Measurements from ENCODE around the gene PPY.

The PPY gene, protein sequence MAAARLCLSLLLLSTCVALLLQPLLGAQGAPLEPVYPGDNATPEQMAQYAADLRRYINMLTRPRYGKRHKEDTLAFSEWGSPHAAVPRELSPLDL

GRCh38 chr17:43942051-43942685 is at the start of gene PPY:
Gene PPY, minus strand, starts transcription at chr17:43942476. Its CDS starts 822 bp downstream, at chr17:43941654.
- H3K27me3 ChIP-seq (ENCODE audit: insufficient read depth, low read length) = peaks cover 4% of the 10 kb centered on the region
- H3K4me3 ChIP-seq (ENCODE audit: low read length) = no peak within 1 kb of the TSS
- no peak within 1 kb of the TSS for H2AFZ ChIP-seq (ENCODE audit: low read depth, low read length)
- H3K9me3 ChIP-seq (ENCODE audit: low read length) = no peaks in the 10 kb centered on the region
- peaks cover 31% of the 10 kb centered on the region for H3K4me1 ChIP-seq (ENCODE audit: insufficient read depth, low read length)
- no peaks in the 10 kb centered on the region for H3K36me3 ChIP-seq (ENCODE audit: insufficient read depth, low read length)

DNA sequence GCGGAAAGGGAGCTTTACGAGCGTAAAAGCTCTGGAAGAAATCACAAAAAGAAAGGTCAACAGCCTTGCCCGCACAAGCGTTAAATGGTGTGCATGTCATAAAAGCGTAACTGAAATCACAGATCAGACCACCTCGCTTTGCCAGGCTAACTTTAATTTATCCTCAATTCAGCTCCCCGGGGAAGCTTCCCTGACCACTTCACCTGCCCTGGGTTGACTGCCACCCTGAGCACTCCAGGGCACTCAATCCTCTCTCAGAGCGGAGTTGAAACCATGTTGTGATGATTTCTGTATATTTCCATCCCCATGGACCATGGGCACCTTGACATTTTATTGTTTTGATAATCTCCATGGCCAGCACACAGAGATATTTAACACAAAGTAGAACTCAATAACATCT is 46.0 kb upstream of the PPY start:
- H3K4me1 ChIP-seq (ENCODE audit: insufficient read depth, low read length) = no peaks in the 10 kb centered on the region
- H3K9me3 ChIP-seq (ENCODE audit: low read length) = no peaks in the 10 kb centered on the region
- H3K27me3 ChIP-seq (ENCODE audit: insufficient read depth, low read length) = peaks cover 32% of the 10 kb centered on the region
- no peak overlapping the region for H2AFZ ChIP-seq (ENCODE audit: low read depth, low read length)
- no peaks in the 10 kb centered on the region for H3K36me3 ChIP-seq (ENCODE audit: insufficient read depth, low read length)
- no peak overlapping the region for H3K4me3 ChIP-seq (ENCODE audit: low read length)

DNA sequence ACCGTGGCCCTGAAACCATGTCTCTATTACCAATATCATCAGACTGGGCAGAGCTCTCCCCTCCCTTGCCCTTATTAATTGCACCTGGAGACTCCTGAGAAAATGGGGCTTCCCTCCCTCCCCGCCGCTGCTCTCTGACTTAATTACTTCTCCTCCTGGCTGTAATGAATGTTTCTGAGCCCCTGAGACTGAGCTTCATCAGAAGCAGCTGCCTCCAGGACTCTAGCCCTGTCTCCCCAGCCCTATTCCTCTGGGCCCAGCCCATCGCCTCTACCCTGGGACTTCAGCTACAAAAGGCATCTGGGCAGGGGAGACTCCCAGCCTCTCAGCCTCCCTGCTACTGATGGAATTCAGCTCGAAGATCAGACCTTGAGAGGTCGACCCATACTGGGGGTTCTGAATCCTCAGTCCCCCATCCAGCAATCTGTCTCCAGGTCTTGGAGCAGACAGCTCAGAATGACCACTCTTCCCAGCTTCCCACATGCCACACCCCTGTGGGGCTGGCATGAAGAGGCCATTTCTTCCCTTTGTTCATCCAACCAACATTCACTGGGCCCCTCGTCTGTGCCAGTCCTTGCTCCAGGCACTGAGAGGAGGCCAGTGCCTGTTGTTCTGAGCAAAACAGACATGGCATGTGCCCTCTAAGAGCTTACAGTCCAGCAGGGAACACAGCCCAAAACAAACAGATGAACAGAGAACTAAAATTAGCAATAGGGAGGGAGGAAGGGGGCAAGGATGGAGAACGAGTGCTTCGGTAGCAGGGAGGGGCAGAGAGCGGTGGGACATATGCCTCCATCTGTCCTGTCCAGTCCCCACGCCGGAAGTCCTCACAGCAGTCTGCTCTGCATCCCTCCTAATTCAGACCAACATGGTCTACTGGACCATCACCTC is 45.1 kb upstream of the PPY start:
- Histone ChIP-seq H3K4me1 (ENCODE audit: insufficient read depth, low read length) (no peaks in the 10 kb centered on the region), H3K4me3 (ENCODE audit: low read length) (no peak overlapping the region), H3K36me3 (ENCODE audit: insufficient read depth, low read length) (no peaks in the 10 kb centered on the region), H3K27me3 (ENCODE audit: insufficient read depth, low read length) (peaks cover 41% of the 10 kb centered on the region), H2AFZ (ENCODE audit: low read depth, low read length) (no peak overlapping the region), H3K9me3 (ENCODE audit: low read length) (no peaks in the 10 kb centered on the region)

DNA sequence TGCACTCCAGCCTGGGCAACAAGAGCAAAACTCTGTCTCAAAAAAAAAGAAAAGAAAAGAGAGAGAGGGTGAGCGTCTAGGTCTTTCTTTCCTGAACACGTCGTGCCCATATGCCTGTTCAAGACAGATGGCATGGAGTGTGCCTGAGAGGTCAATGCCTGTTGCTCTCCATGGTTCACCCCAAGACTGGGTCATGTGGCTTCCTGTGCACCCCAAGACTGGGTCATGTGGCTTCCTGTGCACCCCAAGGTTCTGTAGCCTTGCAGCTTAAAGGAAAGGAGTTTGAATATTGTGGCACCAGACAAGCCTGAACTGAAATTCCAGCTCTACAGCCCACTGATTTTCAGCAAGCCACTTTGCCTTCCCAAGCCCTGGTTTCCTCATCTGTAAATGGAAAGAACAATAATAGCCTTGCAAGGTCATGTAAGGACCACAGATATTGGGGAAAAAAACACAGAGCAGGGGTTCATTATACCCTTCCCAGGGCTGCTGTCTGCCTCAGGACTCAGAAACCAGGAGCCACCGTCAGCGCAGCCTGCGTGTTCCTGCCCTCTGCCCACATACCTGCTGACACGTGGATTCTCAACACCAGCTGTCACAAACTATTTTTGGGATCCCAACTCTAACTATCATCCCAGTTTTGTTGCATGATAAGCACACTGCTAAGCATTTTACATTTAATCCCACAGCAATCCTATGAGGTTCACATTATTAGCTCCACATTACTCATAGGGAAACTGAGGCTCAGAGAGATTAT is 44.1 kb upstream of the PPY start:
- Histone ChIP-seq H3K4me1 (ENCODE audit: insufficient read depth, low read length) (no peaks in the 10 kb centered on the region), H3K36me3 (ENCODE audit: insufficient read depth, low read length) (no peaks in the 10 kb centered on the region), H2AFZ (ENCODE audit: low read depth, low read length) (no peak overlapping the region), H3K9me3 (ENCODE audit: low read length) (no peaks in the 10 kb centered on the region), H3K27me3 (ENCODE audit: insufficient read depth, low read length) (peaks cover 48% of the 10 kb centered on the region), H3K4me3 (ENCODE audit: low read length) (no peak overlapping the region)

DNA sequence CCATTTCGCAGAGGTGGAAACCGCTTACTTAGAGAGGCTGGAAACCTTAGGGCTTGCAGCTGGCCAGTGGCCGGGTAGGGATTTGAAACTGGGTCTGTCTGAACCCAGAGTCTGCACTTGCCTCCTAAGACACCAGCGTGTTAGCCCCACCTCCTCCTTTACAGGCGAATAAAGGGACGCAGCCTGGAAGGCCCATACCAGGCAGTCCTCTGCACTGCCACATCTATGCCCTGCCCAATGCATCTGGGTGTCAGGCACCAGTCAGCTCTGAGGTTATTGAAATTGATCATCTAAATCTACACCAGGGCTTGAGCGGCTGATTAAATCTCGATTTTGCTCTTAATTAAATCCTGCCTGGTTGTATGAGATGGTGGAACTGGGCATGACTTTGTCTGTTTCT is 42.2 kb upstream of the PPY start:
- no peak overlapping the region for H2AFZ ChIP-seq (ENCODE audit: low read depth, low read length)
- H3K9me3 ChIP-seq (ENCODE audit: low read length) = no peaks in the 10 kb centered on the region
- H3K4me3 ChIP-seq (ENCODE audit: low read length) = no peak overlapping the region
- no peaks in the 10 kb centered on the region for H3K4me1 ChIP-seq (ENCODE audit: insufficient read depth, low read length)
- H3K36me3 ChIP-seq (ENCODE audit: insufficient read depth, low read length) = no peaks in the 10 kb centered on the region
- peaks cover 48% of the 10 kb centered on the region for H3K27me3 ChIP-seq (ENCODE audit: insufficient read depth, low read length)

- no peaks in the 10 kb centered on the region for H3K9me3 ChIP-seq (ENCODE audit: low read length)
- H3K27me3 ChIP-seq (ENCODE audit: insufficient read depth, low read length) = peaks cover 49% of the 10 kb centered on the region
- peak overlapping the region; percentile 31 for H2AFZ ChIP-seq (ENCODE audit: low read depth, low read length)
- no peaks in the 10 kb centered on the region for H3K4me1 ChIP-seq (ENCODE audit: insufficient read depth, low read length)
- no peaks in the 10 kb centered on the region for H3K36me3 ChIP-seq (ENCODE audit: insufficient read depth, low read length)
- H3K4me3 ChIP-seq (ENCODE audit: low read length) = peak overlapping the region; percentile 15
Measured at GRCh38 chr17:43983515-43984411, 41.5 kb upstream of the PPY start.

GRCh38 chr17:43983196-43983514 is 40.9 kb upstream of the PPY start:
- Histone ChIP-seq H2AFZ (ENCODE audit: low read depth, low read length) (no peak overlapping the region), H3K36me3 (ENCODE audit: insufficient read depth, low read length) (no peaks in the 10 kb centered on the region), H3K9me3 (ENCODE audit: low read length) (no peaks in the 10 kb centered on the region), H3K4me3 (ENCODE audit: low read length) (no peak overlapping the region), H3K4me1 (ENCODE audit: insufficient read depth, low read length) (no peaks in the 10 kb centered on the region), H3K27me3 (ENCODE audit: insufficient read depth, low read length) (peaks cover 54% of the 10 kb centered on the region)

DNA sequence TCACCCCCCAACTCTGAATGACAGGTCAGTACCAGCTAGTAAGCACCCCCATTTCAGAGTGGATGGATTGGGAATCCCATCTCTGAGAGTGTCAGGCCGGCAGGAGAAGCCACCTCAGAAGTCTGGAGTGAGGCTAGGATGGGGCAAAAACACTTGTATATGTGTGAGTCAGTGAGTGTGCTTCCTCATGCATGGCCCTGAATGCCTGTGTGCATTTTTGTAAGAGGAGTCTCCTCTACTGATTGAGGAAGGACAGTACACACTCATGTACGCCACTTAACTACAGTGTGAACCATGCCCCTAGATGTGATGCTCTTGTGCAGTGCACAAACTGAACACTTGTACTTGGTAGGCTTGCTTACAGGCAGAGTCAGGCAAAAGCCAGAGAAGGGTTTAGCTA is 39.9 kb upstream of the PPY start:
- Histone ChIP-seq H3K4me3 (ENCODE audit: low read length) (no peak overlapping the region), H3K4me1 (ENCODE audit: insufficient read depth, low read length) (no peaks in the 10 kb centered on the region), H2AFZ (ENCODE audit: low read depth, low read length) (no peak overlapping the region), H3K27me3 (ENCODE audit: insufficient read depth, low read length) (peaks cover 55% of the 10 kb centered on the region), H3K9me3 (ENCODE audit: low read length) (no peaks in the 10 kb centered on the region), H3K36me3 (ENCODE audit: insufficient read depth, low read length) (no peaks in the 10 kb centered on the region)

- peaks cover 3% of the 10 kb centered on the region for H3K4me1 ChIP-seq (ENCODE audit: insufficient read depth, low read length)
- H2AFZ ChIP-seq (ENCODE audit: low read depth, low read length) = no peak overlapping the region
- no peaks in the 10 kb centered on the region for H3K9me3 ChIP-seq (ENCODE audit: low read length)
- H3K27me3 ChIP-seq (ENCODE audit: insufficient read depth, low read length) = peaks cover 41% of the 10 kb centered on the region
- no peaks in the 10 kb centered on the region for H3K36me3 ChIP-seq (ENCODE audit: insufficient read depth, low read length)
- no peak overlapping the region for H3K4me3 ChIP-seq (ENCODE audit: low read length)
Measured at GRCh38 chr17:43979671-43980070, 37.4 kb upstream of the PPY start.

DNA sequence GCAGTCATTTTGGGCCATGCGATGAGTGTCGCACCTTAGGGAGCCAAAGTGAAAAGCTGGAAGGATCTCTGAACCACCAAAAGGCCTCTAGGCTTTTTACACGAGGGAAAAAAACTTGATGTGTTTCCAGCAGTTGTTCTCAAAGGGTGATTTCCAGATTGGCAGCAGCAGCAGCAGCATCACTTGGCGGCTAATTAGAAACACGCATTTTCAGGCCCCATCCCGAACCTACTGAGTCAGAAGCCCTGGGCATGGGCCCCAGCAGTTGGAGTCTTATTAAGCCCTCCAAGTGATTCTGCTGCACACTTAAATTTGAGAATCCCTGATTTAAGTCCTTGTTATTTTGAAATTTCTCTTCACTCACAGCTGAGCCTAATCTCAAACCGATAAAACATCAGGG is 36.7 kb upstream of the PPY start:
- Histone ChIP-seq H3K36me3 (ENCODE audit: insufficient read depth, low read length) (no peaks in the 10 kb centered on the region), H3K27me3 (ENCODE audit: insufficient read depth, low read length) (peaks cover 35% of the 10 kb centered on the region), H3K9me3 (ENCODE audit: low read length) (no peaks in the 10 kb centered on the region), H3K4me1 (ENCODE audit: insufficient read depth, low read length) (peaks cover 4% of the 10 kb centered on the region), H3K4me3 (ENCODE audit: low read length) (no peak overlapping the region), H2AFZ (ENCODE audit: low read depth, low read length) (no peak overlapping the region)

DNA sequence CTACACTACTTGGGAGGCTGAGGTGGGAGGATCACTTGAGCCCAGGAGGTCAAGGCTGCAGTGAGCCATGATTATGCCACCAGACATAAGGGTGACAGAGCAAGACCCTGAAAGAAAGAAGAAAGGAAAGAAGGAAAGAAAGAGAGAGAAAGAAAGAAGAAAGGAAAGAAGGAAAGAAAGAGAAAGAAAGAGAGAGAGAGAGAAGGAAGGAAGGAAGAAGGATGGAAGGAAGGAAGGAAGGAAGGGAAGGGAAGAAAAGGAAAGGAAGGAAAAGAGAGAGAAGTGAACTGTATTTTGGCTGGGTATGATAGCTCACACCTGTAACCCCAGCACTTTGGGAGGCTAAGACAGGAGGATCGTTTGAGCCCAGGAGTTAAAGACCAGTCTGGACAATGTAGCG is 35.8 kb upstream of the PPY start:
- no peaks in the 10 kb centered on the region for H3K36me3 ChIP-seq (ENCODE audit: insufficient read depth, low read length)
- peaks cover 25% of the 10 kb centered on the region for H3K27me3 ChIP-seq (ENCODE audit: insufficient read depth, low read length)
- H3K4me3 ChIP-seq (ENCODE audit: low read length) = no peak overlapping the region
- H2AFZ ChIP-seq (ENCODE audit: low read depth, low read length) = no peak overlapping the region
- H3K9me3 ChIP-seq (ENCODE audit: low read length) = no peaks in the 10 kb centered on the region
- peaks cover 4% of the 10 kb centered on the region for H3K4me1 ChIP-seq (ENCODE audit: insufficient read depth, low read length)

DNA sequence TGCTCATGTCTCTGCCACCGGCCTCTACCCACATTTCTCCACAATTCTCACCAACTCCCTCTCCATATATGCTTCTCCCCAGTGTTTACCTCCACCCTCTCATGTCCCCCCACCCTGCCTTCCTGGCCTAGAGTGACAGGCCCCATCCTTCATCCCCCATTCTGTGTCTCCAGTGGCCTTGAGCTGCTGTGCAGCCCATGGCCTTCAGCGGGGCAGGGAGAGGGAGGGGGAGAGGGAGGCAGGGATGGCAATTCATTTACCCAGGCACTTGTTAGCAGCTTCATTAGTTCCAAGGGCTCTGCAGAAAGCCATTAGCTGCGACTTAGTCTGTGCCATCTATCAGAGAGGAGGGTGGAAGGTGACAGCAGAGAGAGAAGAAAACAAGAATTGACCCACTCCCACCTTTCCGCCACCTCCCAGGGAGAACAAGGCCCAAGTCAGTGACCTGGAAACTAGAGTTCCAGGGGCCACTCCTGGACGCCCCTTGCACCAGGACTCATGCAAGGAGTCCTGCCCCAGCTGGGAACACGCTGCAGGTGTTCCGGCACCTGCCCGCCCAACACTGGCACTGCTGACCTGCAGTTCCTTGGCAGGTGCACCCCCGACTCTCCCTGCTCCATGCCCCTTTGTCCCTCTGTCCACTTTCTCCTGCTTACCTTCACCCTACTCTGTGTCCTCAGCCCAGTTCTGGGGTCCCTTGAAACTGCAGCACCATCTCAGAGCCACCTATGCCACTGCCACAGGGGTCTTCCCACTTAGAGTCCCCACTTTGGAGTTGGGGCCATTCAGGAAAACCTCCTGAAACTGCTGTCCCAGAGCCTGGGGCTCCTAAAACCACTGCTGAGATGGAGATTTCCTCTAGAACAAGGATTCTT is 34.9 kb upstream of the PPY start:
- peaks cover 16% of the 10 kb centered on the region for H3K27me3 ChIP-seq (ENCODE audit: insufficient read depth, low read length)
- H3K4me3 ChIP-seq (ENCODE audit: low read length) = no peak overlapping the region
- H3K9me3 ChIP-seq (ENCODE audit: low read length) = no peaks in the 10 kb centered on the region
- H2AFZ ChIP-seq (ENCODE audit: low read depth, low read length) = no peak overlapping the region
- no peaks in the 10 kb centered on the region for H3K36me3 ChIP-seq (ENCODE audit: insufficient read depth, low read length)
- peaks cover 4% of the 10 kb centered on the region for H3K4me1 ChIP-seq (ENCODE audit: insufficient read depth, low read length)

Measured in neuron (in vitro differentiated cells).